Muscle layer of colon (tissue), 2 donors: ENCODE data around the gene BDKRB2.
A peak's percentile ranks its signal among the peaks of the same experiment; 100 is the strongest.

ENCODE experiments used
- H3K27ac ChIP-seq: one replicate; pipeline ENCODE4 v1.7.0; 2013; ENCODE audit warnings: low read depth, mild to moderate bottlenecking, low read length, moderate library complexity
- H3K27me3 ChIP-seq, 2 donors: one replicate each; pipeline ENCODE4 v1.7.0; 2013; ENCODE audit warnings: low read length in 2 of 2, mild to moderate bottlenecking in 2 of 2; ENCODE audit not compliant: insufficient read depth in 2 of 2, control insufficient read depth in 1 of 2
- H3K36me3 ChIP-seq: one replicate; pipeline ENCODE4 v1.7.0; 2013; ENCODE audit warnings: mild to moderate bottlenecking, low read length; ENCODE audit not compliant: insufficient read depth
- H3K4me1 ChIP-seq: one replicate; pipeline ENCODE4 v1.7.0; 2013; ENCODE audit warnings: mild to moderate bottlenecking, low read length; ENCODE audit not compliant: insufficient read depth
- H3K4me3 ChIP-seq, 2 donors: one replicate each; pipeline ENCODE4 v1.7.0; 2013; ENCODE audit warnings: low read length in 2 of 2, low read depth in 1 of 2, mild to moderate bottlenecking in 1 of 2, moderate library complexity in 1 of 2
- H3K9ac ChIP-seq: one replicate; pipeline ENCODE4 v1.7.0; 2013; ENCODE audit warnings: low read length
- H3K9me3 ChIP-seq: one replicate; pipeline ENCODE4 v1.7.0; 2013; ENCODE audit warnings: mild to moderate bottlenecking, low read length
- donor health status: abdominal sarcoma.
- donor health status: Adenocarcinoma of cecum.

The BDKRB2 gene

DNA sequence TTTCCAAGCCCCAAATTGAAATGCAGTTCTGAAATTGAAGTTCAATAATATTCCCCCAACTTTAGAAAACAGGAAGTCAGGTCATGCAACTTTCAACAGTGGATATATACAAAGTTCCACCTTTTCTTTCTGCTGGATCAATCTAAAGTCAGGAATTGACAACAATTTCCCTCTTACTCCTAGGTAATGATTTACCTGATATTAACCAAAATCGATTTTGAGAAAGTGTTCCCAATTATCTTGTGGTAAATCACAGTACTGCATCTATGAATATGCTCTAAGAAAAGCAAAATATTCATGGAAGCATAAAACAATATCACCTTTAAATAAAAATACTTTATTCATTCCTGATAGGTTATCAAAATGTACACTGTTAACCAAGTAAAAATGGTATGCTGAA, 79.8 kb downstream of the BDKRB2 start:
- Histone ChIP-seq H3K9me3 (no peaks in the 10 kb centered on the region), H3K27ac (no peak overlapping the region), H3K27me3 (no peaks in the 10 kb centered on the region), H3K9ac (no peak overlapping the region), H3K36me3 (peaks cover 17% of the 10 kb centered on the region), H3K4me3 (no peak overlapping the region), H3K4me1 (peaks cover 14% of the 10 kb centered on the region)

DNA sequence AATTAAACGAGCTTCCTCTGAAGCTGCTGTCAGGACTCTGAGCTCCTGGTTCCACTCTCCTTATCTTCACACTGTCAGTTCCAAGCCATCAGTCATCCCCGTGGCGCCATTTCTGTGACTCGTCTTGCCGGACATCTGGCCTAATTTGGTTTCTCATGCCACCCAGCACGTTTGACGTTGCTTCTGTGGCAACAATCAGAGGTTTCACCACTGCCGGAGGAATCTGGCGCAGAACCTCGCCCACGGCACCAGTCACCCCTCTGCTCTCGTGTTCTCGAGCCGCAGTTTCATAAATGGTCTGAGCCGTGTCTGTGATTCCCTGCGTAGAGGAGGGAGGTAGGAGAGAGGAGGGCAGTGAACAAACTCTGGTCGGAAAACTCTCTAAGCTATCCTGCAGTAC, 81.0 kb downstream of the BDKRB2 start:
- Histone ChIP-seq H3K36me3 (peaks cover 29% of the 10 kb centered on the region), H3K9me3 (no peaks in the 10 kb centered on the region), H3K27me3 (no peaks in the 10 kb centered on the region), H3K4me3 (peak overlapping the region in 1 of 2 donors; percentile 13), H3K4me1 (peaks cover 14% of the 10 kb centered on the region), H3K9ac (no peak overlapping the region), H3K27ac (peak overlapping the region; percentile 35)

GRCh38 chr14:96286251-96286650, 81.6 kb downstream of the BDKRB2 start:
- no peaks in the 10 kb centered on the region for H3K9me3 ChIP-seq
- peaks cover 31% of the 10 kb centered on the region for H3K36me3 ChIP-seq
- peak overlapping the region; percentile 35 for H3K27ac ChIP-seq
- H3K9ac ChIP-seq: peak overlapping the region; percentile 46
- peaks cover 13% of the 10 kb centered on the region for H3K4me1 ChIP-seq
- H3K4me3 ChIP-seq: no peak overlapping the region
- no peaks in the 10 kb centered on the region for H3K27me3 ChIP-seq

DNA sequence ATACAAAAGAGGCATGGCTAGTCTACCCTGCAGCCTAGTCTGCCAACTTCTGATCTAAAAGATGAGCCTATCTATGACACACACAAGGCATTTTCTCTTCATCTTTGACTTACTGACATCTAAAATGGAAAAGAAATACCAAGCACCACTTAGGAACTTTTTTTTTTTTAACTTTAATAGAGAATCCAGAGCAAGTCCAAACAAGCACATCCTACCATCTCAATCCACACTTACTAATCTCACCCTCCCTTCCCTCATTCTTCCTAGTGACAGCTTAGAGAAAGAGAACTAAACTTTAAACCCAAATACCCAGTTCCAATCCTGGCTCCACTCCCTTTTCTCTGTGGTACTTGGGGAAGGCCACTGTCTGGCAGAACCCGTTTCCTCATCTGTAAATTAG, 83.2 kb downstream of the BDKRB2 start:
- peaks cover 5% of the 10 kb centered on the region for H3K4me1 ChIP-seq
- no peak overlapping the region for H3K9ac ChIP-seq
- no peak overlapping the region for H3K27ac ChIP-seq
- no peak overlapping the region for H3K4me3 ChIP-seq
- H3K36me3 ChIP-seq: peaks cover 31% of the 10 kb centered on the region
- no peaks in the 10 kb centered on the region for H3K27me3 ChIP-seq
- H3K9me3 ChIP-seq: no peaks in the 10 kb centered on the region
